Esophagus muscularis mucosa (tissue), 4 donors: ENCODE results near the gene TTC39A. TPM values are rescaled to one million over a fixed set of nuclear protein-coding genes. Genes with fewer than 3 reads are reported as not detected.
A peak's percentile ranks its signal among the peaks of the same experiment; 100 is the strongest.

Source experiments
- DNase-seq: peaks from one replicate; pipeline ENCODE4 v3.0.0-alpha.2; 2017; ENCODE audit errors: extremely low spot score
- H3K27ac ChIP-seq, 4 donors: fragments of 200-600 bp; sonication (generic); replicated peaks in 1 of 4; 1 replicate in 3 of 4; 2 replicates in 1 of 4; pipeline ENCODE4 v1.5.1; 2016 to 2019; ENCODE audit warnings: mild to moderate bottlenecking in 1 of 4
- H3K27me3 ChIP-seq, 4 donors: fragments of 200-600 bp; sonication (generic); one replicate each; pipeline versions ENCODE4 v1.5.1 to v1.6.0; 2016 to 2019
- H3K36me3 ChIP-seq, 4 donors: fragments of 200-600 bp; sonication (generic); one replicate each; pipeline ENCODE4 v1.5.1; 2016 to 2019
- H3K4me1 ChIP-seq, 4 donors: fragments of 200-600 bp; sonication (generic); one replicate each; pipeline ENCODE4 v1.5.1; 2016 to 2019
- H3K4me3 ChIP-seq, 4 donors: fragments of 200-600 bp; sonication (generic); 1 replicate in 2 of 4; 2 replicates in 2 of 4; pipeline ENCODE4 v1.5.1; 2016 to 2019; ENCODE audit warnings: mild to moderate bottlenecking in 4 of 4, moderate library complexity in 1 of 4
- H3K9me3 ChIP-seq, 4 donors: fragments of 200-600 bp; sonication (generic); 1 replicate in 3 of 4; 2 replicates in 1 of 4; pipeline ENCODE4 v1.5.1; 2016 to 2019
- CTCF ChIP-seq, 3 experiments: fragments of 200-600 bp in 2 of 3; fragments of 450-650 bp in 1 of 3; sonication (generic) in 2 of 3; IDR thresholded peaks; one replicate each; pipeline ENCODE4 v1.5.1; 2017 to 2019; ENCODE audit warnings: antibody characterized with exemption in 3 of 3, mild to moderate bottlenecking in 2 of 3, moderate library complexity in 1 of 3
- EP300 ChIP-seq: sonication (generic); formaldehyde crosslinking; IDR thresholded peaks from one replicate; pipeline ENCODE4 v1.6.1; 2017; ENCODE audit warnings: antibody characterized with exemption
- POLR2A ChIP-seq: fragments of 450-650 bp; IDR thresholded peaks from one replicate; pipeline ENCODE4 v1.6.1; 2017; ENCODE audit warnings: antibody characterized with exemption, moderate library complexity, mild to moderate bottlenecking, low read depth
- POLR2AphosphoS5 ChIP-seq, 2 donors: sonication (generic); formaldehyde crosslinking; IDR thresholded peaks; one replicate each; pipeline ENCODE4 v1.6.1; 2017; ENCODE audit warnings: antibody characterized with exemption in 2 of 2
- WGBS: methylation state at CpG from one replicate; pipeline ENCODE4 v1.1.5; 2018; 5-methylcytosine and 5-hydroxymethylcytosine counted together
- intact Hi-C: fragments of 100-400 bp; cut with DNase I; formaldehyde crosslinking; loops from one replicate; pipeline ENCODE4 v1.15.1; 2023
- total RNA-seq, 4 donors: library from RNA; depleted of rRNA; stranded (reverse); fragments of >200 nt; gene quantifications; one replicate each; pipeline versions ENCODE4 v1.1.0 to v1.2.1, GENCODE V29; 2016

Gene TTC39A
- total RNA-seq, 4 donors from 2014 or later, result 0.17 to 2.5 (median 0.52) TPM; not detected in 1

- DNase-seq, result no peak
- Histone ChIP-seq H3K9me3 (no peaks in the 10 kb centered on the region), H3K27ac (no peak overlapping the region), H3K4me1 (peaks cover 0 to 10% (median 0%) of the 10 kb centered on the region in 4 donors), H3K27me3 (no peaks in the 10 kb centered on the region), H3K36me3 (peaks cover 0 to 7% (median 1%) of the 10 kb centered on the region in 4 donors), H3K4me3 (no peak overlapping the region)
- TF ChIP-seq EP300 (no peak), POLR2A (no peak), POLR2AphosphoS5 (IDR thresholded peaks at IDR 0.05) (no peak), CTCF (IDR thresholded peaks at IDR 0.05) (no peak)
- 95% methylated on average over 5 of the region's 5 CpGs for whole genome bisulfite sequencing
- intact Hi-C loops, result no loop called here
These were observed 47.8 kb downstream of the TTC39A start for GRCh38 chr1:51282605-51283004.

- Histone ChIP-seq H3K9me3 (no peaks in the 10 kb centered on the region), H3K27me3 (no peaks in the 10 kb centered on the region), H3K27ac (no peak overlapping the region), H3K4me1 (peaks cover 0 to 10% (median 0%) of the 10 kb centered on the region in 4 donors), H3K4me3 (no peak overlapping the region), H3K36me3 (peaks cover 0 to 7% (median 3%) of the 10 kb centered on the region in 4 donors)
- no peak for DNase-seq
- 95% methylated on average over 5 of the region's 5 CpGs for WGBS
- no peak for TF ChIP-seq EP300
- no peak for TF ChIP-seq CTCF (IDR thresholded peaks at IDR 0.05)
- no peak for TF ChIP-seq POLR2A
- no peak for TF ChIP-seq POLR2AphosphoS5 (IDR thresholded peaks at IDR 0.05)
- intact Hi-C loops, result no loop called here
These were observed 48.6 kb downstream of the TTC39A start for GRCh38 chr1:51281807-51282206.

- Histone ChIP-seq H3K36me3 (peaks cover 0 to 15% (median 11%) of the 10 kb centered on the region in 4 donors), H3K4me3 (no peak overlapping the region), H3K27me3 (no peaks in the 10 kb centered on the region), H3K9me3 (no peaks in the 10 kb centered on the region), H3K27ac (no peak overlapping the region), H3K4me1 (peaks cover 0 to 10% (median 0%) of the 10 kb centered on the region in 4 donors)
- DNase-seq, result no peak
- TF ChIP-seq POLR2AphosphoS5 (IDR thresholded peaks at IDR 0.05) (no peak), POLR2A (no peak), EP300 (no peak), CTCF (IDR thresholded peaks at IDR 0.05) (no peak)
- 85% methylated on average over 4 of the region's 4 CpGs for WGBS
- intact Hi-C loops, result no loop called here
These were observed 49.9 kb downstream of the TTC39A start for GRCh38 chr1:51280321-51280978.

- Histone ChIP-seq H3K9me3 (no peaks in the 10 kb centered on the region), H3K4me3 (no peak overlapping the region), H3K4me1 (no peaks in the 10 kb centered on the region), H3K27me3 (no peaks in the 10 kb centered on the region), H3K27ac (no peak overlapping the region), H3K36me3 (peaks cover 0 to 32% (median 15%) of the 10 kb centered on the region in 4 donors)
- DNase-seq, result no peak
- WGBS, result 91% methylated on average over 7 of the region's 7 CpGs
- no peak for TF ChIP-seq POLR2AphosphoS5 (IDR thresholded peaks at IDR 0.05)
- TF ChIP-seq CTCF (IDR thresholded peaks at IDR 0.05), result no peak
- TF ChIP-seq EP300, result no peak
- no peak for TF ChIP-seq POLR2A
- intact Hi-C loops, result no loop called here
These were observed 54.1 kb downstream of the TTC39A start for GRCh38 chr1:51276286-51276685.

GRCh38 chr1:51274676-51275075 lies 55.7 kb downstream of the TTC39A start:
- peaks cover 0 to 2% (median under 1%) of the 10 kb centered on the region in 4 donors for H3K4me1 ChIP-seq
- no peaks in the 10 kb centered on the region for H3K27me3 ChIP-seq
- H3K27ac ChIP-seq, result no peak overlapping the region
- no peak for TF ChIP-seq POLR2A
- no peak for TF ChIP-seq CTCF (IDR thresholded peaks at IDR 0.05)
- TF ChIP-seq EP300, result no peak
- WGBS, result 95% methylated on average over 6 of the region's 6 CpGs
- peak; percentile 8 for DNase-seq
- H3K4me3 ChIP-seq, result no peak overlapping the region
- H3K9me3 ChIP-seq, result no peaks in the 10 kb centered on the region
- intact Hi-C loops, result no loop called here
- H3K36me3 ChIP-seq, result peaks cover 12 to 43% (median 23%) of the 10 kb centered on the region in 4 donors
